Measurements from ENCODE around the gene CELF2. TPM values are rescaled to one million over a fixed set of nuclear protein-coding genes. Genes with fewer than 3 reads are reported as not detected.

CELF2 gene
- total RNA-seq, 1 donor from 2014 or later, result 33.8 TPM

GRCh38 chr10:11274452-11274851, 256.8 kb downstream of the CELF2 start:
- Mint-ChIP-seq H3K27me3 (ENCODE audit: unreplicated experiment) (no peaks in the 10 kb centered on the region), H3K9me3 (ENCODE audit: unreplicated experiment) (no peaks in the 10 kb centered on the region), H3K36me3 (ENCODE audit: unreplicated experiment) (peaks cover 7% of the 10 kb centered on the region), H3K27ac (ENCODE audit: unreplicated experiment) (no peak overlapping the region), H3K4me1 (ENCODE audit: unreplicated experiment) (peaks cover 6% of the 10 kb centered on the region), H3K4me3 (ENCODE audit: unreplicated experiment) (no peak overlapping the region)
- no peak for TF ChIP-seq CTCF (IDR thresholded peaks at IDR 0.05)
- no peak for DNase-seq (ENCODE audit: extremely low spot score, unreplicated experiment)

GRCh38 chr10:11275651-11276050, 258.0 kb downstream of the CELF2 start:
- H3K4me1 Mint-ChIP-seq (ENCODE audit: unreplicated experiment), result peaks cover 1% of the 10 kb centered on the region
- TF ChIP-seq CTCF (IDR thresholded peaks at IDR 0.05), result no peak
- H3K27me3 Mint-ChIP-seq (ENCODE audit: unreplicated experiment), result no peaks in the 10 kb centered on the region
- H3K27ac Mint-ChIP-seq (ENCODE audit: unreplicated experiment), result no peak overlapping the region
- peaks cover 10% of the 10 kb centered on the region for H3K36me3 Mint-ChIP-seq (ENCODE audit: unreplicated experiment)
- DNase-seq (ENCODE audit: extremely low spot score, unreplicated experiment), result no peak
- H3K9me3 Mint-ChIP-seq (ENCODE audit: unreplicated experiment), result no peaks in the 10 kb centered on the region
- no peak overlapping the region for H3K4me3 Mint-ChIP-seq (ENCODE audit: unreplicated experiment)

GRCh38 chr10:11276449-11276990, 258.8 kb downstream of the CELF2 start:
- H3K27ac Mint-ChIP-seq (ENCODE audit: unreplicated experiment), result no peak overlapping the region
- no peaks in the 10 kb centered on the region for H3K27me3 Mint-ChIP-seq (ENCODE audit: unreplicated experiment)
- H3K4me1 Mint-ChIP-seq (ENCODE audit: unreplicated experiment), result no peaks in the 10 kb centered on the region
- H3K36me3 Mint-ChIP-seq (ENCODE audit: unreplicated experiment), result peaks cover 13% of the 10 kb centered on the region
- H3K4me3 Mint-ChIP-seq (ENCODE audit: unreplicated experiment), result no peak overlapping the region
- DNase-seq (ENCODE audit: extremely low spot score, unreplicated experiment), result no peak
- H3K9me3 Mint-ChIP-seq (ENCODE audit: unreplicated experiment), result no peaks in the 10 kb centered on the region
- TF ChIP-seq CTCF (IDR thresholded peaks at IDR 0.05), result no peak

- TF ChIP-seq CTCF (IDR thresholded peaks at IDR 0.05), result no peak
- H3K27ac Mint-ChIP-seq (ENCODE audit: unreplicated experiment), result no peak overlapping the region
- peaks cover 10% of the 10 kb centered on the region for H3K36me3 Mint-ChIP-seq (ENCODE audit: unreplicated experiment)
- H3K9me3 Mint-ChIP-seq (ENCODE audit: unreplicated experiment), result no peaks in the 10 kb centered on the region
- DNase-seq (ENCODE audit: extremely low spot score, unreplicated experiment), result no peak
- no peaks in the 10 kb centered on the region for H3K4me1 Mint-ChIP-seq (ENCODE audit: unreplicated experiment)
- no peak overlapping the region for H3K4me3 Mint-ChIP-seq (ENCODE audit: unreplicated experiment)
- no peaks in the 10 kb centered on the region for H3K27me3 Mint-ChIP-seq (ENCODE audit: unreplicated experiment)
Observed at GRCh38 chr10:11279314-11279713, 261.6 kb downstream of the CELF2 start.

- Mint-ChIP-seq H3K9me3 (ENCODE audit: unreplicated experiment) (no peaks in the 10 kb centered on the region), H3K36me3 (ENCODE audit: unreplicated experiment) (peaks cover 7% of the 10 kb centered on the region), H3K4me1 (ENCODE audit: unreplicated experiment) (no peaks in the 10 kb centered on the region), H3K27ac (ENCODE audit: unreplicated experiment) (no peak overlapping the region), H3K27me3 (ENCODE audit: unreplicated experiment) (no peaks in the 10 kb centered on the region), H3K4me3 (ENCODE audit: unreplicated experiment) (no peak overlapping the region)
- DNase-seq (ENCODE audit: extremely low spot score, unreplicated experiment), result no peak
- TF ChIP-seq CTCF (IDR thresholded peaks at IDR 0.05), result no peak
Observed at GRCh38 chr10:11280187-11280932, 262.7 kb downstream of the CELF2 start.

All from osteocyte (in vitro differentiated cells).